ENCODE data around the gene MFSD12.

Gene MFSD12

DNA sequence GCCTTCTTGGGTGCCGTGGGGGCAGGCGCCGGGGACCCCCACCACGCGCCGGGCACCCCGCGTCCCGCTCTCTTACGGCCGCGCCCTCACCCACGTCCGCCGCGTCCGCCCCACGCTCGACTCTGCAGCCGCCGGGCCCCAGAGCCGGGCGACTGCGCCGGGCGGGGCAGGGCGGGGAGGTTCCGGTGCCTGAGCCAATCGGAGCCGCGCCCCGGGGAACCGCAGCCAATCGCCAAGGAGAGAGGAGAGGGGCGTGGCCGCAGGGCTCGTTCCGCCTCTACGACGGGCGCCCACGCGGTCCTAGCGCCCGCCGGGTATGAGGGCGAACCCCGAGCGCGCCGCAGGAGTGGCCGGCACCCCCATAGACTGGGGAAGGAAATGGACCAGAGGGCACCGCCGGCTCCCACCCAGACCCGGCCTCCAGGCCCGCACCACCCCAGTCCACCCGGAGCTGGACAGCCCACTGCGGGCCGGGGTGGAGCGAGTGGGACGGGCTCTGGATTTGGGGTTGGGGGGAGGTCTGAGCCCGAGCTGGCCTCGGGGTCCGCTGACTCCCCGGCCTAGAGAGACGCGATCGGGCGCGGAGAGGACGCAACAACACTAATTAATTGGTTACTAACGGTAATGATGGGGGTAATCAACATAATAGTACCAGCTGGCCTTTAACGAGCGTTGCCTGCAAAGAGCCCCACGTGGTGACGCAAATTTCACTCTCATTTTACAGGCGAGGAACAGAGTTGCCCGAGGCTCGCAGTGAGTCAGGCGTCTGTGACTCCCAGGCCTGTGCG is at the start of gene MFSD12:
TSS of gene MFSD12 (minus strand) at position 126 of the 788 bp plus-strand sequence. CDS start 183 bp downstream, outside the sequence.
- DNase-seq (ENCODE audit: low spot score) = peak; percentile 100
- in situ Hi-C loops (cut with MboI; ENCODE audit: low pct_unique_long_range_greater_than_20kb, low sequenced_read_pairs, unreplicated experiment) = no loop called here
- TF ChIP-seq, protein P1, sequence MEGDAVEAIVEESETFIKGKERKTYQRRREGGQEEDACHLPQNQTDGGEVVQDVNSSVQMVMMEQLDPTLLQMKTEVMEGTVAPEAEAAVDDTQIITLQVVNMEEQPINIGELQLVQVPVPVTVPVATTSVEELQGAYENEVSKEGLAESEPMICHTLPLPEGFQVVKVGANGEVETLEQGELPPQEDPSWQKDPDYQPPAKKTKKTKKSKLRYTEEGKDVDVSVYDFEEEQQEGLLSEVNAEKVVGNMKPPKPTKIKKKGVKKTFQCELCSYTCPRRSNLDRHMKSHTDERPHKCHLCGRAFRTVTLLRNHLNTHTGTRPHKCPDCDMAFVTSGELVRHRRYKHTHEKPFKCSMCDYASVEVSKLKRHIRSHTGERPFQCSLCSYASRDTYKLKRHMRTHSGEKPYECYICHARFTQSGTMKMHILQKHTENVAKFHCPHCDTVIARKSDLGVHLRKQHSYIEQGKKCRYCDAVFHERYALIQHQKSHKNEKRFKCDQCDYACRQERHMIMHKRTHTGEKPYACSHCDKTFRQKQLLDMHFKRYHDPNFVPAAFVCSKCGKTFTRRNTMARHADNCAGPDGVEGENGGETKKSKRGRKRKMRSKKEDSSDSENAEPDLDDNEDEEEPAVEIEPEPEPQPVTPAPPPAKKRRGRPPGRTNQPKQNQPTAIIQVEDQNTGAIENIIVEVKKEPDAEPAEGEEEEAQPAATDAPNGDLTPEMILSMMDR (IDR thresholded peaks at IDR 0.05; ENCODE audit: extremely low read depth, insufficient read depth, missing control alignments) = no peak

DNA sequence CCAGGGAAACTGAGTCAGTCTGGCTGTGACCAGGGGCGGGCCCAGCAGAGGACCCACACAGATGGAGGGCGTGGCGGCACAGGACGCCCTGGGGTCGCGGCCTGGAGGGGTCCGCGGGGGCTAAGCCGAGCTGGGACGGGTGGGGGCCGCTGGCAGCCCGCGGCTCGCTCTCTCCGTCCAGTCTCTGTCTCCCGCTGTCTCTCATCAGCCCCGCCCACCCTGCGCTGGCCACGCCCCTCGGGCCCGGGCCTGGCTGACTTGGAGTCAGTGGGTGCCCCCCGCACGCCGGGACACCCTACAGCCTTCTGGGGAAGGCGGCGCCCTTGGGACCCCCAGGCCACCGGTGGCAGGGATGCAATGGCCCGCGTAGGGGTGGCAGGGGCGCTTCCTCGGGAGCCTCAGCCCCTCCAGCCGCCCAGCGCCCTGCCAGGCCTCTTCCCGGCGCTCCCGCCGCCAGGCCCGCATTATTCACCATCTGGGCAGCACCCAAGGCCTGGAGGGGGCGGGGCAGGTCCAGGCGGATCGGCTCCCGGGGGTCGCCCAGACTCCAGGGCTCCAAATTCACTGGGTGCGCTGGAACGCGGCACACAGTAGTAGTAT is 49.4 kb upstream of the MFSD12 start, which contains the start of gene TBXA2R:
TSS of gene TBXA2R (minus strand) at position 186 of the 600 bp plus-strand sequence. CDS start 6,241 bp downstream, outside the sequence.
- DNase-seq (ENCODE audit: low spot score) = peak; percentile 84
- in situ Hi-C loops (cut with MboI; ENCODE audit: low pct_unique_long_range_greater_than_20kb, low sequenced_read_pairs, unreplicated experiment) = no loop called here
- TF ChIP-seq, protein P1 (IDR thresholded peaks at IDR 0.05; ENCODE audit: extremely low read depth, insufficient read depth, missing control alignments) = no peak

DNA sequence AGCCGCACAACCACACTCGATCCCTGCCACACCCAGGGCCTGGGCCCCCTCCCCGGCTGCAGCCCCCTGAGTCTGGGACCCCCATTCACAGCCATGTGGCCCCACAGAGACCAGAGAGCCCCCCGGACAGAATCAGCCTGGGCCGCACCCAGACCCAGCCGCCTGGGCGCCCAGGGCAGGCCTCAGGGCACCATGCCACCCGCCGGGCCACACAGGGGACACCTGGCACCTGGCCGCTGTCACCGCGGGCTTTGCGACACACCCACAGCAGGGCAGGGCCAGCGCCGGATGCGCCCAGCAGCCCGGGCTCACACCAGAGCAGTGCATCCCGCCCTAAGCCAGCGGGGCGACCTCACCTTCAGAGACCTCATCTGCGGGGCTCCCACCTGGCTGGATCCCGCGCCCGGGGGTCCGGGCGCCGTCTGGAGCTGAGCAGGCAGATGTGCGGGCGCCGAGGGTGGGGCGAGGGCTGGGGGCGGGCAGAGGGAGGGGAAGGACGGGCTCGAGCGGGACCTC is 48.8 kb upstream of the MFSD12 start:
- in situ Hi-C loops (cut with MboI; ENCODE audit: low pct_unique_long_range_greater_than_20kb, low sequenced_read_pairs, unreplicated experiment) = no loop called here
- TF ChIP-seq, protein P1 (IDR thresholded peaks at IDR 0.05; ENCODE audit: extremely low read depth, insufficient read depth, missing control alignments) = no peak

DNA sequence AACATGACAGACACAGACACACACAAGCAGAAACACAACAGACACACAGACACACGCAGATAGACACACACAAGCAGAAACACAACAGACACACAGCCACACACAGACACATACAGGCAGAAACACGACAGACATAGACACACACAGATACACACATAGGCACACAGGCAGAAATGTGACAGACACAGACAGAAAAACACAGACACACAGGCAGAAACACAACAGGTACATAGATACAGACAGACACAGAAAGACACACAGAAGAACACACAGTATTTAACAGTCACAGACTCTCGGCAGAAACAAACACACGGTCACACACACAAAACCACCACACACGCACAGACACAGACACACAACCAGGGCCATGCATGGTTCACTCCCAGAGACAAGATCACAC is 48.4 kb upstream of the MFSD12 start:
- no peak for DNase-seq (ENCODE audit: low spot score)
- TF ChIP-seq, protein P1 (IDR thresholded peaks at IDR 0.05; ENCODE audit: extremely low read depth, insufficient read depth, missing control alignments) = no peak
- in situ Hi-C loops (cut with MboI; ENCODE audit: low pct_unique_long_range_greater_than_20kb, low sequenced_read_pairs, unreplicated experiment) = no loop called here

More for the DNA sequence above, 48.8 kb upstream of the MFSD12 start:
- no peak for DNase-seq (ENCODE audit: low spot score)

GRCh38 chr19:3605361-3605760 is 48.0 kb upstream of the MFSD12 start:
- TF ChIP-seq, protein P1 (IDR thresholded peaks at IDR 0.05; ENCODE audit: extremely low read depth, insufficient read depth, missing control alignments) = no peak
- DNase-seq (ENCODE audit: low spot score) = no peak
- in situ Hi-C loops (cut with MboI; ENCODE audit: low pct_unique_long_range_greater_than_20kb, low sequenced_read_pairs, unreplicated experiment) = no loop called here

DNA sequence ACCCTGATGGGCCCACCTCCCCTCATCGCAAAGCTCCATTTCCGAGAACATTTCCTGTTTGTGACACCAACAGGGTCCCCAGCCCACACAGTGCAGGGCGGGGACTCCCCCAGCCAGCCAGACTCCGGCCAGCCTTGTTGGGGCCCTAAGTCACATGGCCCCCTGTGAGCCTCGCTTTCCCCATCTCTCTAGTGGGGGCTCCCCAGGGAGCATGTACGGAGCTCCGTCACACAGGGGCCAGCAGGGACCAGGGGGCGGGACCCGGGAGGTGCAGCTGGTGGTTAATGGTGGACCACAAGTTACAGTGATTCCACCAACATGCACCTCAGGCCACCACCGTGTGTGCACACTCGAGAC is 47.6 kb upstream of the MFSD12 start:
- DNase-seq (ENCODE audit: low spot score) = peak; percentile 84
- TF ChIP-seq, protein P1 (IDR thresholded peaks at IDR 0.05; ENCODE audit: extremely low read depth, insufficient read depth, missing control alignments) = no peak
- in situ Hi-C loops (cut with MboI; ENCODE audit: low pct_unique_long_range_greater_than_20kb, low sequenced_read_pairs, unreplicated experiment) = no loop called here

Measured in GM13977 (cell line).